GM23338 (cell line): ENCODE measurements around the gene MFSD8.
"Not testable (repeated sequence)": the region's sequence is repeated elsewhere in the genome, so short reads cannot be mapped to it uniquely, and the experiment has no call there.

Experiments used
- CTCF ChIP-seq, 2 experiments: fragments of 200-600 bp in 1 of 2; sonication (generic) in 1 of 2; conservative IDR thresholded peaks; 2 replicates each; pipeline versions ENCODE4 v1.5.1 to v1.6.1; 2016 to 2017; ENCODE audit warnings: antibody characterized with exemption in 2 of 2, low read depth in 2 of 2, mild to moderate bottlenecking in 2 of 2, moderate library complexity in 1 of 2
- ETS1 ChIP-seq: IDR thresholded peaks from 2 replicates; pipeline ENCODE4 v1.6.1; 2016; ENCODE audit warnings: antibody characterized with exemption
- EZH2 ChIP-seq: fragments of 200-600 bp; sonication (generic); IDR thresholded peaks from one replicate; pipeline ENCODE4 v1.8.0; 2017; ENCODE audit warnings: antibody characterized with exemption, mild to moderate bottlenecking, low read depth; ENCODE audit not compliant: unreplicated experiment

GRCh38 chr4:127970925-127971324, 6.0 kb upstream of the MFSD8 start:
- TF ChIP-seq ETS1; EZH2; CTCF (conservative IDR thresholded peaks at IDR 0.05; ENCODE audit: low read depth in 2 of 2): not testable (repeated sequence)
